K562 treated with DMSO at 1 percent for 48 hours (cell line): Measurements from ENCODE around the gene CD5L. TPM values are rescaled to one million over a fixed set of nuclear protein-coding genes. Genes with fewer than 3 reads are reported as not detected.

Experiments
- total RNA-seq: library from RNA; unstranded; fragments of 300-600 nt; gene quantifications from 2 replicates; pipeline ENCODE4 v1.2.3, GENCODE V29; 2022; ENCODE audit warnings: low replicate concordance; ENCODE audit errors: extremely low read depth

CD5L gene
- total RNA-seq = not detected in 2 replicates

DNA sequence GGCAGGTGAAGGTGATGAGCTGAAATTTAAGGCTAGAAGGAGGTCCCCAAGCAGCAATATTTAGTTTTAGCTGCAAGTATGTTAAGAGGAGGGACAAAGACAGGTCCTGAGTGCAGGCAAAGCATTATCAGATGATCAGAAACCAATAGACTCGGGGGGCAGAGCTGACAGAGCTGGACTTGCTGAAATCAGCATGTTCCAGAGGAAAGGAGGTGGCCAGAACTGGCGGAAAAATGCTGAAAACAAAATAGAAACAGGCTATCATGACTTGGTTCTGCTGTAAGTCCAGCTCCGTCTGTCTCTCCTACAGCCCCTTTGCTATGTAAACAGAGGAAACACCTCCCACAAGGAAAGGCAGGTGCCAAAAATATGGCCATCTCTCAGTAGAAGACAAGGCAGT is at the start of gene CD5L:
TSS of gene CD5L (minus strand) at position 101 of the 400 bp plus-strand sequence. CDS start 107 bp downstream, outside the sequence.

DNA sequence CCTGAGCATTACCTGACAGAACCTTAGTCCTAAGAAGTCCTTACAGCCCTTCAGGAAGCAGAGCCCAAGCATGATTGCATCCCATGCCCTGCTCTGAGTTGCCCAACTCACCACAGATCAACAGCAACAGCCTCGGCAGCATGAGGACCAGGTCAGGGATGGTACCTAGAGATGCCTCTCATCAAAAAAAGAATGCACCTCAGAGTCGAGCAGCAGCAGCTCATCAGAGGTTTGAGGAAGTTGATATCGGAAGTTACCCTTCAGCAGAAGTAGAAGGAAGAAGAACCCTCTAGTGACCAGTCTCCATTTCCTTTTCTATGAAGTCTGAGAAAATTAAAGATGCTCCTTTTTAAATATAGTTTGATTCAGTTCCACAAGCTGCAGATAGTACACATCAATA is 21.7 kb downstream of the CD5L start, which contains the start of gene FCRL1:
TSS of gene FCRL1 (minus strand) at position 225 of the 400 bp plus-strand sequence. CDS start at position 142, 83 bp downstream.

Other genes with a start within 250 kb of the CD5L start
- not detected in 2 replicates for gene FCRL4, start 243.7 kb downstream of the CD5L start, total RNA-seq
- not detected in 2 replicates for gene FCRL3, start 141.0 kb downstream of the CD5L start, total RNA-seq
- gene FCRL2, start 64.7 kb downstream of the CD5L start, total RNA-seq = not detected in 2 replicates
- not detected in 2 replicates for gene FCRL1, start 21.7 kb downstream of the CD5L start, total RNA-seq
- not detected in 2 replicates for gene KIRREL1, start 151.8 kb upstream of the CD5L start, total RNA-seq